HG03159 (cell line): ENCODE measurements around the gene CD244.

ENCODE experiments used
- ATAC-seq: cut with Tn5 transposase; IDR thresholded peaks from one replicate; pipeline ENCODE4 v1.9.1; 2021; ENCODE audit warnings: mild to moderate bottlenecking, moderate library complexity; ENCODE audit not compliant: unreplicated experiment

CD244 gene

DNA sequence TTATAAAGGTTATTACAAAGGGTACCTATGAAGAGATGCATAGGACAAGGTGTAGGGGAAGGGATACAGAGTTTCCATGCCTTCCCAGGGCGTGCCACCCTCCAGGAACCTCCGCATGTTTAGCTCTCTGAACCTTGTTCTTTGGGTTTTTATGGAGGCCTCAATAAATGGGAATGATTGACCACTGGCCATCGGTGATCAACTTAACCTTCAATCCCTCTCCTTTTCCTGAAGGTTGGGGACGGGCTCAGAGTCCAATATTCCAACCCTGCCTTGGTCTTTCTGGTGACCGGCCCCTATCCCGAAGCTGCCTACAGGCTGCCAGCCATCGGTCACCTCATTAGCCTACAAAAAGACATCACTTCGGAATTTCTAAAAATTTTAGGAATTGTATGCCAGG lies 11.7 kb downstream of the CD244 start:
- no peak for ATAC-seq

- ATAC-seq = no peak
Measured at GRCh38 chr1:160850541-160850940, 12.1 kb downstream of the CD244 start.

GRCh38 chr1:160846281-160846680 lies 16.4 kb downstream of the CD244 start:
- ATAC-seq = no peak

DNA sequence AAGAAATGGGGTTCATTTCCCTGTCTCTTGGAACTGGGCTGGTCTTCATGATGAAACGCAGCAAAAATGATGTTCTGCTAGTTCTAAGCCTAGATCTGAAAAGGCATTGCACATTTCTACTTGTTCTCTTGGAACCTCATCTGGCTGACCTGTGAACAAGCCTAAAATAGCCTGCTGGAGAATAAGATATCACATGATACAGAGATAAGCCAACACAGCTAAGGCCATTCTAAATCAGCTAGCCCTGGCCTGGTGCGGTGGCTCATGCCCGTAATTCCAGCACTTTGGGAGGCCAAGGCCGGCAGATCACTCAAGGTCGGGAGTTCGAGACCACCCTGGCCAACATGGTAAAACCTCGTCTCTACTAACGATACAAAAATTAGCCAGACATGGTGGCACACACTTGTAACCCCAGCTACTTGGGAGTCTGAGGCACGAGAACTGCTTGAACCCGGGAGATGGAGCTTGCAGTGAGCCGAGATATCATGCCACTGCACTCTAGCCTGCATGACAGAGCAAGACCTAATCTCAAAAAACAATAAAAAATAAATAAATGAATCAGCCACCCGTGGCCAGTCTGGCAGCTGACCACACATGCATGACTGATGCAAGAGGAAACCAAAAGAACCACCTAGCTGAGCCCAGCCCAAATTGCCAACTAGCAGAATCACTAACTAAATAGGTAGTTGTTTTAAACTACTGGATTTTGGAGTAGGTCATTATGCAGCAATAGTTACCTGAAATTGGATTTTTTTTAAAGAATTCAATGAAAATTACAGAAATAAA lies 18.0 kb downstream of the CD244 start:
- no peak for ATAC-seq

DNA sequence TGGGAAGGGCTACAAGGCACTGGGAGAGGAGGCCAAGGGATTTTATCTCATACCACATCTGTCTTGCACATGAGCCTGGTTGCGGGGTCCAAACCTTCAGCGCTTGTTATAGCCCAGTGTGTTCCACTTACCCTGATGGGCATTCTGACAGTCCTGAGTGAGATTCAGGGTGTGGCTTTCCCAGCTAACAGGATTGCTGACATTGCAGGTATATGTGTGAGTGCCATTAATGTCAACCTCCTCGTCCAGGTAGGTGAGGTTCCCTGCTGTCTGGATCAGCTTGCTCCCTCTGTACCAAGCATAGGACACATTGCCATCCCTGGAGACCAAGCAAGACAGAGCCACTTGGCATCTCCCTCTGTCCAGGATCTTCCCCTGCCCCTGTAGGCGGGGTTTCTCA lies 21.6 kb downstream of the CD244 start:
- no peak for ATAC-seq

GRCh38 chr1:160839746-160840145 lies 22.9 kb downstream of the CD244 start:
- ATAC-seq = no peak

GRCh38 chr1:160838888-160839287 lies 23.8 kb downstream of the CD244 start:
- ATAC-seq = no peak

- peak; percentile 80 for ATAC-seq
Measured at GRCh38 chr1:160837558-160838205, 25.0 kb downstream of the CD244 start.

DNA sequence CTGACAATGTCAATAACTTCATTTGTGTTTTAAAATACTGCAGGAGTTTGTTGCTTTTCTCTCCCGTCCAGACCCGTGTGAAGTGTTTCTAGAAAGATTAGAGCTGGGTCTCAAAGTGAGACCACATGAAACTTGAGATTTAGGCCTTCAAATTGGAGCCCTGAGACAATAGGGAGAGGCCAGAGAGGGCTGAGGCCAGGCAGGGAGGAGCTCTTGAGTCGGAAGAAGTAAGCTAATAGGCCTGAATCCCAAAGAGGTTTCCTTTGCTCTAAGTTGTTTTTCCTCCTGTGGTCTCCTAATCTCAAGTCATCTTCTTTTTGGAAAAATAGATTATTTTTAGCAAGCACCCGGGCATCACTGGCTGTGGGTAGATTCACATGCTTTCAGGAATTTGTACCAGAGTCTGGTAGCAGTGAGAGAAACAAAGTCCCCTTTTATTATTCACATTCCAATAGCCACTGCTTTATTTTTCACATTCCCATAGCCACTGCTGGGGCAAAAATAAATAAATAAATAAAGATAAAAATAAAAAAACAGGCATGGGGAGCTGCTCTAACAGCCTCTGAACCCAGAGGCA lies 25.6 kb downstream of the CD244 start:
- ATAC-seq = no peak

- ATAC-seq = no peak
Measured at GRCh38 chr1:160836561-160836960, 26.1 kb downstream of the CD244 start.

GRCh38 chr1:160835751-160836150 lies 26.9 kb downstream of the CD244 start:
- ATAC-seq = no peak

- ATAC-seq = no peak
Measured at GRCh38 chr1:160834945-160835565, 27.6 kb downstream of the CD244 start.

DNA sequence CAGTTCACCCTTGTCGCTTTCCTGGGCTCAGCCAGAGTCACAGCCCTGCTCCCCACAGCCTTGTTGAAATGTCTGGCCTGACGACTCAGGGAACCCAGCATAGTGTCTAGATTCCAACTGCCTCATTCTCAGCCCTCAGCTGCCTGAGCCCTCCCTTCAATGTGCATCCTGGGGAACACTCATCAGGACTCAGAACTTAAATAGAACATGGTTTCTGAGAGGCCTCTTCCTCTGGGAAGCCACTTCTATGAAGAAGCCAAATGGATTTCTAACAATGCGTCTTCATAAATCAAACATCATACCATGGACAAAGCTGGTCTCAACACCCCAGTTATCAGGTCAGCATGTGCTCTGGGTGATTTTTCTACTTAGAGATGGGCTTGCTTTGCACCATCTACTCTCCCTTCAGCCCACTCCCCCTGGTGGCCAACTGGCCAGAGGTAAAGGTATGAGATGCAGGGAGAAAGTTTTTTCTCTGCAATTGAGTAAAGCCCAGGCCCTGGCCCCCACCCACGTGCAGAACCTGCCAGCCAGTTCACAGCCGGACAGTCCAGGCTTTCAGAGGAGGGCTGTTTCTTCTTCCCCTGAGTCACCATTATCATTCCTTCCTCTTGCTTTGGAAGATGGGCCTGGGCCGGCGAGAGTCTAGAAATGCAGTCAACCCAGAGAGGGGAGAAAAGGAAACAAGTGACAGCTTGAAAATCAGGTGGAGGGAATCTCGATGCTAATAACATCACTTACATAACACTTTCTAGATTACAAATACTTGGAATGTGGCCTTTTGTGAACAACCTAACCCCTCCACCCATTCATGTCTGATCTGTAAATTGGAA lies 32.1 kb downstream of the CD244 start:
- no peak for ATAC-seq

- no peak for ATAC-seq
Measured at GRCh38 chr1:160829766-160830165, 32.9 kb downstream of the CD244 start.

DNA sequence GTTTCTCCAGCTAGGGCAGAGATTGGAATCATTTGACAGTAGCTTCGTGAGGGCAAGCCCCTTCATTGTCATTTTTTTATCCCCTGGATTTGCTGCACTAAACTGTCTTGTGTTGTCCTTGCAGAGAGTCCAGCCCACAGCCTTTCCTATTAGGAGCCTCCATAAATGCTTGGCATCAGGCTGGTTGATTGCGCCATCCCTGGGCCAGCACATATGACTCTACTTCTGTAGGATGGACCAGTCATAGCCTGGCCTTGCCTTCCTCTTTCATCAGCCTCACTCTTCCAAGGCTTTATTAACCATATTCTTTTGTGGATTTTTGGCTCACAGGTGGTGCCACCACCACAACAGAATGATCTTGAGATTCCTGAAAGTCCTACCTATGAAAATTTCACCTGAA lies 35.3 kb downstream of the CD244 start:
- no peak for ATAC-seq

DNA sequence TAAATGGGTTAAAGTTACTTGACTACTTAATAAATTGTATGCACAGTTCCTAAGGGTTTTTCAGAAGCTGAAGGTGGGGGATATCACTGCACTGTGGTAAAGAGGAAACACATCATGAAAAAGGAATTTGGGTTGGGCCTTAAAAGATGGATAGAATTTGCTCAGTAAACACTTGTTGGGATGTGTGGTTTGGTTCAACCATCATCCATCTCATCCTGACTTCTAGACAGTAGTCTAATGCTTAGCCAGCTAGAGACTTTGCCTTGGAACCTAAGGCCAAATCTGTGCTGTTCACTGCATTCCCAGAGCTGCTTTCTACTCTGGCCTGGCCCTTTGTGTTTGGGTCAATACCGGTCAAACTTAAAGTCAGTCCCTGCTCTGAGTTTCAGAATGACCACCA lies 36.1 kb downstream of the CD244 start:
- no peak for ATAC-seq

DNA sequence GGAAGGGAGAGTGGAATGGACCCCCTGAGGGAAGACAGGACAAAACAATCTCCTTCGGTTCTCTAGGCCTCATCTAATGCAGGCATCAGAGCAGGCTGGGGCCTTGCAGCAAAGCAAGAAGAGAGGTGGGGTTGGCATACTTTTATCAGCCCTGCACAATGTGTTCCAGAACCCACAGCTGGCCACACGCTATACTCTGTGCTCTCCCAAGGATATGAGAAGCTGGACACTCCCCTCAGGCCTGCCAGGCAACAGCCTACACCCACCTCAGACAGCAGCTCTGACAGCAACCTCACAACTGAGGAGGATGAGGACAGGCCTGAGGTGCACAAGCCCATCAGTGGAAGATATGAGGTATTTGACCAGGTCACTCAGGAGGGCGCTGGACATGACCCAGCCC lies 39.4 kb downstream of the CD244 start:
- no peak for ATAC-seq

GRCh38 chr1:160821627-160822026 lies 41.1 kb downstream of the CD244 start:
- ATAC-seq = no peak

- ATAC-seq = no peak
Measured at GRCh38 chr1:160819186-160819585, 43.5 kb downstream of the CD244 start.

DNA sequence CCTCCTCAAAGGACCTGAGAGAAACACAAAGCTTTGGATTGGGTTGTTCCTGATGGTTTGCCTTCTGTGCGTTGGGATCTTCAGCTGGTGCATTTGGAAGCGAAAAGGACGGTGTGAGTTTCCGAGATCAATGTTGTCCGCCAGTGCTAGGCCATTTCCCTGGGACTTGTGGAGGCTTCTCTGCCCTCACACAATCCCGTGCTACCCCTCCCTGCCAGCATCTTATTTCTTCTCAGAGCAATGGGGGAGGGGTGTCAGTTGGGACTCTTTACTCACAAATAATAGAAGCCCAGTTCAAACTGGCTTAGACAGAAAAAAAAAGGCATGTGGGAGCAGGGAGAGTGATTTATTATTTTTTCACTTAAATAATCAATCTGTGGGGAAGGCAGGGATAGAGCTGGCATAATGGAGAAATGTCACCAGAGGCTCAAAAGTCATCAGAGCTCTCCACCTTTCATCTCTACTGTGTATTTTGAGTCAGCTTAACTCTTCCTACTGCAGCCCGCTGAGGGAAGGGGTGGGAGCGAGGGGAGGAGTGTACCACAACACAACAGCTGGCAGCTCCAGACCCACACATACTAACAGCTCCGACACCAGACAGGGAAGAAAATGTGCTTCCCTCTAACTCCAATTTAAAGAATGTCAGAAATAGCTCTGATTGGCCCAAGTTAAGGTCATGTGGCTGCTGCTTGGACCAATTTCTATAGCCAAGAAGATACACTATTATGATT lies 44.3 kb downstream of the CD244 start:
- ATAC-seq = no peak
